NCI-H1048 (cell line): ENCODE measurements around the gene DBP.
A peak's percentile ranks its signal among the peaks of the same experiment; 100 is the strongest.

Experiments
- DNase-seq: peaks from one replicate; lab custom pipeline; 2025; lab: John Stamatoyannopoulos, UW

The DBP gene

GRCh38 chr19:48609571-48610108 is 27.5 kb downstream of the DBP start:
- DNase-seq, result no peak

GRCh38 chr19:48608798-48609263 is 28.3 kb downstream of the DBP start:
- DNase-seq, result no peak

GRCh38 chr19:48607359-48607755 is 29.8 kb downstream of the DBP start:
- DNase-seq, result no peak

- DNase-seq, result no peak
These were observed 30.5 kb downstream of the DBP start, which contains the start of gene SPACA4 for GRCh38 chr19:48606463-48607358. SPACA4 (plus strand) TSS chr19:48606742; CDS start chr19:48606979, 237 bp downstream.

- DNase-seq, result no peak
These were observed 33.3 kb downstream of the DBP start for GRCh38 chr19:48603850-48604249.

GRCh38 chr19:48603449-48603848 is 33.7 kb downstream of the DBP start:
- no peak for DNase-seq

- no peak for DNase-seq
These were observed 34.2 kb downstream of the DBP start for GRCh38 chr19:48603001-48603400.

GRCh38 chr19:48600679-48601417 is 36.3 kb downstream of the DBP start:
- no peak for DNase-seq

GRCh38 chr19:48598996-48599700 is 38.0 kb downstream of the DBP start:
- no peak for DNase-seq

GRCh38 chr19:48596679-48597465 is 40.3 kb downstream of the DBP start:
- no peak for DNase-seq

- no peak for DNase-seq
These were observed 40.9 kb downstream of the DBP start for GRCh38 chr19:48596237-48596636.

GRCh38 chr19:48595833-48596232 is 41.3 kb downstream of the DBP start:
- DNase-seq, result no peak

GRCh38 chr19:48595171-48595570 is 42.0 kb downstream of the DBP start:
- no peak for DNase-seq

- no peak for DNase-seq
These were observed 46.2 kb downstream of the DBP start for GRCh38 chr19:48591021-48591420.

GRCh38 chr19:48588670-48589401 is 48.3 kb downstream of the DBP start:
- DNase-seq, result peak; percentile 85

- DNase-seq, result no peak
These were observed 49.8 kb downstream of the DBP start for GRCh38 chr19:48587387-48587786.

- DNase-seq, result no peak
These were observed 55.0 kb downstream of the DBP start for GRCh38 chr19:48582168-48582567.
